Vagina (tissue), 2 donors: ENCODE data around the gene ARHGAP8.

Source experiments
- POLR2A ChIP-seq, 2 donors: fragments of 450-650 bp; IDR thresholded peaks; one replicate each; pipeline ENCODE4 v1.6.1; 2017; ENCODE audit warnings: antibody characterized with exemption in 2 of 2, mild to moderate bottlenecking in 2 of 2, moderate library complexity in 2 of 2
- POLR2AphosphoS5 ChIP-seq, 2 donors: sonication (generic); formaldehyde crosslinking; IDR thresholded peaks; one replicate each; pipeline ENCODE4 v1.9.0; 2017; ENCODE audit warnings: antibody characterized with exemption in 2 of 2, mild to moderate bottlenecking in 2 of 2, low read depth in 1 of 2; ENCODE audit not compliant: insufficient read depth in 1 of 2
- TF ChIP-seq, protein P1 (sequence below), 3 experiments: fragments of 450-650 bp in 2 of 3; fragments of 200-600 bp in 1 of 3; sonication (generic) in 1 of 3; IDR thresholded peaks; one replicate each; pipeline ENCODE4 v1.5.1; 2017 to 2019; ENCODE audit warnings: antibody characterized with exemption in 3 of 3, mild to moderate bottlenecking in 2 of 3, moderate library complexity in 2 of 3

DNA sequence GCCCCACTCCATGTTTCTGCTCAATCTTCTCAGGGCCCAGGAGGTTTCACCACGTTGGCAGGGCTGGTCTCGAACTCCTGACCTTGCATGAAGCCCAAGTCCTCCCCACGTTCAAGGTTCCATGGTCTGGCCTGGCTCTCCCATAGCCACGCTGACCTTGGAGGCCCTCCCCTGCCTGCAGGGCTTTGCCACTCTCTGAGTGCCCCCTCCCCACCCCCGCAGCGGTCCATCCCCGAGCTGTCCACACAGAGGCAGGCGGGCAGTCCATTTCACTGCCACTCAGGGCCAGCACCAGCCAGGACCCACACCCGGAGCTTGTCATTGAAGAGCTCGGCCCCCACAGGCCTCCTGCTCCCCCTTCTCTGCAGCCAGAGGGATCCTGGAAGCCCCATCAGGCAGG, 30.7 kb downstream of the ARHGAP8 start:
- TF ChIP-seq, protein P1, sequence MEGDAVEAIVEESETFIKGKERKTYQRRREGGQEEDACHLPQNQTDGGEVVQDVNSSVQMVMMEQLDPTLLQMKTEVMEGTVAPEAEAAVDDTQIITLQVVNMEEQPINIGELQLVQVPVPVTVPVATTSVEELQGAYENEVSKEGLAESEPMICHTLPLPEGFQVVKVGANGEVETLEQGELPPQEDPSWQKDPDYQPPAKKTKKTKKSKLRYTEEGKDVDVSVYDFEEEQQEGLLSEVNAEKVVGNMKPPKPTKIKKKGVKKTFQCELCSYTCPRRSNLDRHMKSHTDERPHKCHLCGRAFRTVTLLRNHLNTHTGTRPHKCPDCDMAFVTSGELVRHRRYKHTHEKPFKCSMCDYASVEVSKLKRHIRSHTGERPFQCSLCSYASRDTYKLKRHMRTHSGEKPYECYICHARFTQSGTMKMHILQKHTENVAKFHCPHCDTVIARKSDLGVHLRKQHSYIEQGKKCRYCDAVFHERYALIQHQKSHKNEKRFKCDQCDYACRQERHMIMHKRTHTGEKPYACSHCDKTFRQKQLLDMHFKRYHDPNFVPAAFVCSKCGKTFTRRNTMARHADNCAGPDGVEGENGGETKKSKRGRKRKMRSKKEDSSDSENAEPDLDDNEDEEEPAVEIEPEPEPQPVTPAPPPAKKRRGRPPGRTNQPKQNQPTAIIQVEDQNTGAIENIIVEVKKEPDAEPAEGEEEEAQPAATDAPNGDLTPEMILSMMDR (IDR thresholded peaks at IDR 0.05), result no peak
- TF ChIP-seq POLR2A (IDR thresholded peaks at IDR 0.05) (no peak), POLR2AphosphoS5 (IDR thresholded peaks at IDR 0.05; ENCODE audit: insufficient read depth in 1 of 2, low read depth in 1 of 2) (no peak)
